Endothelial cell (in vitro differentiated cells): ENCODE data around the gene RBP2. TPM values are rescaled to one million over a fixed set of nuclear protein-coding genes. Genes with fewer than 3 reads are reported as not detected.

Experiments
- DNase-seq: peaks from one replicate; pipeline ENCODE4 v3.0.0; 2021; ENCODE audit warnings: low spot score
- H3K27ac Mint-ChIP-seq: one replicate; pipeline ENCODE4 v1.8.0; 2021; ENCODE audit warnings: mixed read lengths, inconsistent platforms; ENCODE audit not compliant: unreplicated experiment
- H3K27me3 Mint-ChIP-seq: one replicate; pipeline ENCODE4 v1.8.0; 2021; ENCODE audit warnings: mild to moderate bottlenecking, moderate library complexity, mixed read lengths, inconsistent platforms; ENCODE audit not compliant: unreplicated experiment
- H3K36me3 Mint-ChIP-seq: one replicate; pipeline ENCODE4 v1.8.0; 2021; ENCODE audit warnings: mild to moderate bottlenecking, low read depth, mixed read lengths, inconsistent platforms; ENCODE audit not compliant: unreplicated experiment
- H3K4me1 Mint-ChIP-seq: one replicate; pipeline ENCODE4 v1.8.0; 2021; ENCODE audit warnings: mild to moderate bottlenecking, mixed read lengths, inconsistent platforms; ENCODE audit not compliant: unreplicated experiment
- H3K4me3 Mint-ChIP-seq: one replicate; pipeline ENCODE4 v1.8.0; 2021; ENCODE audit warnings: mild to moderate bottlenecking, mixed read lengths, inconsistent platforms; ENCODE audit not compliant: unreplicated experiment
- H3K9me3 Mint-ChIP-seq: one replicate; pipeline ENCODE4 v1.8.0; 2021; ENCODE audit warnings: mixed read lengths, inconsistent platforms; ENCODE audit not compliant: unreplicated experiment
- total RNA-seq: library from RNA; stranded (reverse); fragmentation: NEBNext Ultra II Directional; extraction: Animal tissue kit (Norgen Biotek cat#: 25700); gene quantifications from one replicate; pipeline ENCODE4 v1.2.1, GENCODE V29; 2021; ENCODE audit not compliant: unreplicated experiment
- TF ChIP-seq, protein P1 (sequence below): fragments of 200-600 bp; sonication (generic); IDR thresholded peaks from one replicate; pipeline ENCODE4 v1.5.0; 2021; ENCODE audit warnings: antibody characterized with exemption; ENCODE audit not compliant: unreplicated experiment

Gene RBP2
- total RNA-seq, 1 donor from 2014 or later: not detected

DNA sequence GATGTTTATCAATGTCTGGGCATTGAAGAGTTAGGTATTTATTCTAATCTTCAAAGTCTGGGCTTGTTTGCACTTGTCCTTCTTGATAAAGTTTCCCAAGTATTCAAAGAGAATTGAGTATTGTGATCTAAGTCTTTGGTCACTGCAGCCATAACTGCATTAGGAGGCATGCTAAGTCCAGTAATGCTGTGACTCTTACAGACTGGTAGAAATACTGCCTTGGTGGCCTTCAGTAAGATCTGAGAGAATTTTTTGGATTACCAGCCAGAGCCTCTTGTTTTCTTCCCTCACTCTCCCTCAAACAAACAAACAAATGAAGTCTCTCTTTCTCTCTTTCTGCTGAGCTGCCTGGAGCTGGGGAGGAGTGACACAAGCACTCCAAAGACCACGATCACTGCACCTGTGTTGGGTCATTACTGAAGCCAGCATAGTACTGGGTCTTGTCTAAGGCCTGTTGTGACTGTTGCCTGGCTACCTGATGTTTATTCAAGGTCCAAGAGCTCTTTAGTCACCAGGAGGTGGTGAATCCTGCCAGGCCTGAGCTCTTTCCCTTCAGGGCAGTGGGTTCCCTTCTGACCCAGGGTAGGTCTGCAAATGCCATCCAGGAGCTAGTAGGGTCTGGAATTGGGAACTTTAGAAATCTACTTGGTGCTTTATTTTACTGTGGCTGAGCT is 14.8 kb upstream of the RBP2 start:
- no peak overlapping the region for H3K27ac Mint-ChIP-seq
- DNase-seq: no peak
- TF ChIP-seq, protein P1, sequence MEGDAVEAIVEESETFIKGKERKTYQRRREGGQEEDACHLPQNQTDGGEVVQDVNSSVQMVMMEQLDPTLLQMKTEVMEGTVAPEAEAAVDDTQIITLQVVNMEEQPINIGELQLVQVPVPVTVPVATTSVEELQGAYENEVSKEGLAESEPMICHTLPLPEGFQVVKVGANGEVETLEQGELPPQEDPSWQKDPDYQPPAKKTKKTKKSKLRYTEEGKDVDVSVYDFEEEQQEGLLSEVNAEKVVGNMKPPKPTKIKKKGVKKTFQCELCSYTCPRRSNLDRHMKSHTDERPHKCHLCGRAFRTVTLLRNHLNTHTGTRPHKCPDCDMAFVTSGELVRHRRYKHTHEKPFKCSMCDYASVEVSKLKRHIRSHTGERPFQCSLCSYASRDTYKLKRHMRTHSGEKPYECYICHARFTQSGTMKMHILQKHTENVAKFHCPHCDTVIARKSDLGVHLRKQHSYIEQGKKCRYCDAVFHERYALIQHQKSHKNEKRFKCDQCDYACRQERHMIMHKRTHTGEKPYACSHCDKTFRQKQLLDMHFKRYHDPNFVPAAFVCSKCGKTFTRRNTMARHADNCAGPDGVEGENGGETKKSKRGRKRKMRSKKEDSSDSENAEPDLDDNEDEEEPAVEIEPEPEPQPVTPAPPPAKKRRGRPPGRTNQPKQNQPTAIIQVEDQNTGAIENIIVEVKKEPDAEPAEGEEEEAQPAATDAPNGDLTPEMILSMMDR: no peak

DNA sequence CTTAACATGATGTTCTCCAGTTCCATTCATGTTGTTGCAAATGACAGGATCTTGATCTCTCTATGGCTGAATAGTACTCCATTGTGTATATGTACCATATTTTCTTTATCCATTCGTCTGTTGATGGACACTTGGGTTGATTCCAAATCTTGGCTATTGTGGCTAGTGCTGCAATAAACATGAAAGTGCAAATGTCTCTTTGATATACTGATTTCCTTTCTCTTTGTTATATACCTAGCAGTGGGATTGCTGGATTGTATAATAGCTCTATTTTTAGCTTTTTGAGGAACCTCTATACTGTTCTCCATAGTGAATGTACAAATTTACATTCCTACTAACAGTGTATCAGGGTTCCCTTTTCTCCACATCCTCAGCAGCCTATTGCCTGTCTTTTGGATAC is 5.9 kb upstream of the RBP2 start:
- Mint-ChIP-seq H3K27me3 (no peaks in the 10 kb centered on the region), H3K27ac (no peak overlapping the region), H3K4me1 (no peaks in the 10 kb centered on the region), H3K9me3 (no peaks in the 10 kb centered on the region), H3K36me3 (no peaks in the 10 kb centered on the region), H3K4me3 (no peak overlapping the region)
- DNase-seq: no peak
- TF ChIP-seq, protein P1: no peak

More for the DNA sequence above, 14.8 kb upstream of the RBP2 start:
- Mint-ChIP-seq H3K4me3 (no peak overlapping the region), H3K36me3 (peaks cover 8% of the 10 kb centered on the region), H3K4me1 (no peaks in the 10 kb centered on the region), H3K27me3 (peaks cover 4% of the 10 kb centered on the region), H3K9me3 (no peaks in the 10 kb centered on the region)

DNA sequence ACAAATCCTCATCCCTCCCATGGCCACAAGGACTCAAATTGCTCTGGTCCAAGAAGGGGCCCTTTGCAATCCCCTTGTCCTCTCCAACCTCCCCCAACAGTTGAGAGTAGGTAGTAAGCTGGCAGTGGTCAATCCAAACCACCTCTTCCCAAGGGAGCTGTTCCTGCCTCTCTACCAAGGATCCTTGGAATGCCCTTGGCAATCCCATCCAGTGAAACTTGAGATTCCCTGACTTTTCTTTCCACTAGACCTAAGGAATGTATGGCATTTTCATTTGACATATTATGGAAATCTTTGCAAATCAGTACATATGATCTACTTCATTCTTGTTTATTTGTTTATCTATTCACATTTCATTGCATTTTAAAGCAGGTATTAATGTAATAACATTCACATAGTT is 4.8 kb upstream of the RBP2 start:
- Mint-ChIP-seq H3K27ac (no peak overlapping the region), H3K9me3 (no peaks in the 10 kb centered on the region), H3K4me1 (no peaks in the 10 kb centered on the region), H3K27me3 (peaks cover 2% of the 10 kb centered on the region), H3K36me3 (no peaks in the 10 kb centered on the region), H3K4me3 (no peak overlapping the region)
- no peak for DNase-seq
- TF ChIP-seq, protein P1: no peak

DNA sequence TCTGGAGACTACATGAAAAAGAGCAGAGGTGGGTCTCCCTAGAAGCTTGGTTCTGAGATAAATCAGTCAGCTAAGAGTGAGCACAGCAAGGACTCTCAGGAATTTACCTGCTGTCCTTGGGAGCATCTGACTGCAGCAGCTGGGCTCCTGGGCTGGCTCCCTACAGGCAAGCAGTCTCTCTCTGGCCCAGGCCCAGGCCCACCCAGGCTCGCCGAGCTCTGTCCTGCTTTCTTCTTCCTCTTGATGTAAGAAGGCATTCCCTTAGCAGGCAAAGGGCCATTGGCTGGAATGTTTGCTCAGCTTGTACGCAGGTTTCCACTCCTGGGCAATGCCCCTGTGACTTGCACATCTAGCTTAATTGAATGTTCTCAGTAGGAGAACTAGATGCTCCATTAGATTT is 4.3 kb upstream of the RBP2 start:
- no peak overlapping the region for H3K27ac Mint-ChIP-seq
- peaks cover 2% of the 10 kb centered on the region for H3K27me3 Mint-ChIP-seq
- no peaks in the 10 kb centered on the region for H3K36me3 Mint-ChIP-seq
- no peaks in the 10 kb centered on the region for H3K4me1 Mint-ChIP-seq
- H3K4me3 Mint-ChIP-seq: no peak overlapping the region
- no peaks in the 10 kb centered on the region for H3K9me3 Mint-ChIP-seq
- TF ChIP-seq, protein P1: no peak
- no peak for DNase-seq

DNA sequence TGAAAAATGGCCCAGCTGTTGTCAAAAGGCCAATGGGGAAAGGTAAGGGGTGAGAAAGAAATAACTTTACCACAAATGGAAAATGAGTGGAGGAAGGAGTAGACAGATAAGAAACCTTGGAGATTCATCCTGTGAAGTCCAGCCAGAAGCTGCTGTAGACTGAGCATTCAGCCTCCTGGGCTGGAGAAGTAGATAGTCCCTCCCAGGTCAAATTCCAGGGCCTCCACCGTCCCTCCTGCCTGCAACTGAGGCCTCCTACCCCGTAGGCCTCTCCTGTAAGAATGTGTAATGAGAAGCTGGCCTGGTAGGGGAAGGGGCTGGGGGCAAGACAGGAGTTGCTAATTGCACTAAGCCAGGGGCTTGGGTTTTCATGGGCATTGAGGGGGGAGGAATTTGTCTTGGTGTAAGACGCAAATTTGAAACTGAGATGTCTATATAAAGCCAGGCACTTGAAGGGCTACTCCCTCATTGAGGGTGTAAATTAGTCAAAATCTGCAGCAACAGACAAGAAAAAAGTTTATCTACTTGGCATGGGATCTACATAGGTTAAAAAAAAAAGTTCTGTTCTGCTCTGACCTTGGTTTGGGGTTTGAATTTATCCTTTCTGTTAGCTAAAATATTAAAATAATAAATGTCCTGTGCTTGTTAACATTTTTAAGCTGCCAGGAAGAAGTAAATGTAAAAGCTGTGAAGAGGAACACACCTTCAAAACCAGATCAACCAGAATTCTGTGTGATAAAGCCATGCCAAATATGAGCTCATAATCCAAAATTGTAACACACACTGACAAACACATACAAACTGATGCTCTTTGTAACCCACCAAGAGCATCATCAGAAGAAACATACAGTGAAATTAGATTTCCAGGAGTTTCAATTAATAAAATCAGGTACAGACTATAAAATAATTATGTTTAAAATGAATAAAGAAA is 1.7 kb upstream of the RBP2 start:
- no peaks in the 10 kb centered on the region for H3K36me3 Mint-ChIP-seq
- no peaks in the 10 kb centered on the region for H3K4me1 Mint-ChIP-seq
- H3K9me3 Mint-ChIP-seq: no peaks in the 10 kb centered on the region
- TF ChIP-seq, protein P1: no peak
- H3K27me3 Mint-ChIP-seq: peaks cover 3% of the 10 kb centered on the region
- no peak for DNase-seq
- H3K27ac Mint-ChIP-seq: no peak overlapping the region
- H3K4me3 Mint-ChIP-seq: no peak overlapping the region
